ENCODE results near the gene NFIB.

DNA sequence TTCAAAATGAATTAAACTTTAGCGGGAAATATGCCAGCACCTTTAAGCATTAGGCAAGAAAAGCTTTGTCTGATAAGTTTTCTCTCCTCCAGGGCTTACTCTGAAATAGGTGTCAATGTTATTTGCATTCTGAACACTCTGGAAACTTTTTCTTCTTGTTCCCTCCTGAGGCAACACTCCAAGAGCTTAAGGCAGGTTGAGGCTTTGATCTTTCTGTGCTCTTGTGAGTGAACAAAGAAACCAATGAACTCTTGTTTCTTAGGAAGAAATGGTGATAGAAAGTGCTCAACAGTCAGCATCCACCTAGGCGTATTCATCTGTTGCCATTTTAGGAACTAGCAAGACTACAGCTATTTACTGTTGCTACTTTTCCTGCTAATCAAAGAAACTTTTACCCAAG, 259.8 kb downstream of the NFIB start:
- TF ChIP-seq CTCF (IDR thresholded peaks at IDR 0.05) (no peak), POLR2AphosphoS5 (IDR thresholded peaks at IDR 0.05) (no peak)
